ENCODE measurements around the gene TMEM213. TPM values are rescaled to one million over a fixed set of nuclear protein-coding genes. Genes with fewer than 3 reads are reported as not detected.

TMEM213 gene
- total and polyA plus RNA-seq, 2 of the 8 experiments (the other 6 are each of a cell fraction or from before 2014, with no cell fraction given): 0.21 to 0.67 TPM

GRCh38 chr7:138749960-138750359, 47.8 kb upstream of the TMEM213 start:
- Histone ChIP-seq H3K27ac (ENCODE audit: low read depth, low read length) (no peak overlapping the region), H2AFZ (ENCODE audit: low read length) (no peak overlapping the region), H4K5ac (ENCODE audit: insufficient read length, low read depth, low read length) (no peak overlapping the region), H2BK5ac (ENCODE audit: low read depth, low read length) (no peak overlapping the region), H3K4me1 (replicated peaks in 1 of 4; ENCODE audit: control insufficient read depth in 3 of 4, insufficient read depth in 4 of 4, low read length in 3 of 4) (peaks cover 2 to 15% (median 5%) of the 10 kb centered on the region in 4 experiments), H3K4me3 (ENCODE audit: extremely low read depth in 1 of 4, insufficient read depth in 2 of 4, low read depth in 3 of 4, low read length in 4 of 4) (no peak overlapping the region), H3K23ac (ENCODE audit: insufficient read length) (no peak overlapping the region), H2BK120ac (replicated peaks; ENCODE audit: low read depth, low read length) (no peak overlapping the region), H4K91ac (replicated peaks; ENCODE audit: insufficient read length, low read length) (no peak overlapping the region), H3K79me1 (ENCODE audit: low read depth, low read length) (no peaks in the 10 kb centered on the region), H3K4ac (replicated peaks; ENCODE audit: insufficient read length, low read depth, low read length) (no peak overlapping the region), H3K18ac (ENCODE audit: extremely low read depth, low read length) (no peak overlapping the region), H3K23me2 (ENCODE audit: low read depth, low read length) (0 out of 2 replicates have a peak, but pooled peaks cover 3% of the 10 kb centered on the region), H4K20me1 (replicated peaks in 1 of 2; ENCODE audit: control insufficient read depth in 1 of 2, insufficient read depth in 2 of 2, low read length in 2 of 2) (no peaks in the 10 kb centered on the region), H3K4me2 (ENCODE audit: insufficient read depth in 1 of 2, low read depth in 2 of 2, low read length in 2 of 2) (no peak overlapping the region), H2BK12ac (ENCODE audit: low read depth, low read length) (no peak overlapping the region), H4K8ac (ENCODE audit: extremely low read depth, insufficient read depth, low read length) (no peak overlapping the region), H3K14ac (ENCODE audit: insufficient read length) (no peak overlapping the region), H3K27me3 (replicated peaks in 1 of 4; ENCODE audit: control insufficient read depth in 3 of 4, extremely low read depth in 1 of 4, insufficient read depth in 3 of 4, low read length in 3 of 4) (no peaks in the 10 kb centered on the region), H3K9ac (replicated peaks in 1 of 4; ENCODE audit: extremely low read depth in 1 of 4, low read depth in 3 of 4, low read length in 3 of 4) (no peak overlapping the region), H3K56ac (replicated peaks; ENCODE audit: insufficient read length, low read depth, low read length) (no peak overlapping the region), H2BK20ac (ENCODE audit: low read length) (no peak overlapping the region), H2BK15ac (ENCODE audit: low read length) (no peak overlapping the region), H3K36me3 (ENCODE audit: control insufficient read depth in 2 of 4, insufficient read depth in 4 of 4, low read length in 3 of 4) (no peaks in the 10 kb centered on the region), H2AK5ac (ENCODE audit: low read depth, low read length) (no peak overlapping the region), H3K9me3 (ENCODE audit: insufficient read depth in 2 of 2, low read depth in 1 of 2, low read length in 1 of 2) (no peaks in the 10 kb centered on the region), H3K79me2 (ENCODE audit: control insufficient read depth in 1 of 2, insufficient read depth in 2 of 2, low read length in 2 of 2) (no peaks in the 10 kb centered on the region)
- TF ChIP-seq YY1 (IDR thresholded peaks at IDR 0.05; ENCODE audit: low read depth, low read length) (no peak), SRF (IDR thresholded peaks at IDR 0.05; ENCODE audit: low read depth, low read length) (no peak), KDM5A (IDR thresholded peaks at IDR 0.05; ENCODE audit: low read length) (no peak), EP300 (IDR thresholded peaks at IDR 0.05; ENCODE audit: borderline replicate concordance in 1 of 2, low read depth in 2 of 2, low read length in 2 of 2) (no peak), GABPA (IDR thresholded peaks at IDR 0.05; ENCODE audit: borderline replicate concordance, insufficient read depth, low read length) (no peak), CTBP2 (IDR thresholded peaks at IDR 0.05; ENCODE audit: borderline replicate concordance, insufficient read depth, insufficient read length, low read length) (no peak), RNF2 (IDR thresholded peaks at IDR 0.05; ENCODE audit: borderline replicate concordance, low read depth, low read length, missing control alignments, poor library complexity, severe bottlenecking) (no peak), SAP30 (IDR thresholded peaks at IDR 0.05; ENCODE audit: insufficient read depth, insufficient replicate concordance, low read length) (no peak), HDAC2 (IDR thresholded peaks at IDR 0.05; ENCODE audit: borderline replicate concordance in 1 of 2, low read depth in 2 of 2, low read length in 2 of 2) (no peak), RFX5 (IDR thresholded peaks at IDR 0.05; ENCODE audit: borderline replicate concordance, low read depth, low read length) (no peak)
- POLR2A ChIA-PET (ENCODE audit: partially characterized antibody): interaction anchor here (0.7 kb wide), 1 partner anchor 857 kb away, joined by 3 read pairs; no protein-coding TSS in a partner anchor
- 84% methylated on average over 3 of the region's 3 CpGs; no CpG with 5 or more reads in 1 of the 2 experiments for WGBS, 2 experiments (ENCODE audit: extremely low coverage in 1 of 2, insufficient coverage in 1 of 2, insufficient read length in 1 of 2, insufficient replicate concordance in 2 of 2, low coverage in 1 of 2, low lambda C conversion rate in 2 of 2, missing lambda C conversion rate in 1 of 2)
- FAIRE-seq: no peak
- CTCF ChIA-PET (ENCODE audit: partially characterized antibody): interaction anchor here (0.8 to 1.4 kb wide), 3 partner anchors 11 to 215 kb away, joined by 3 to 7 read pairs (median 3); no protein-coding TSS in a partner anchor
- no peak for DNase-seq (ENCODE audit: low read depth in 1 of 2, low spot score in 2 of 2)

All from H1 (cell line).